ENCODE data around the gene GNB1L.

DNA sequence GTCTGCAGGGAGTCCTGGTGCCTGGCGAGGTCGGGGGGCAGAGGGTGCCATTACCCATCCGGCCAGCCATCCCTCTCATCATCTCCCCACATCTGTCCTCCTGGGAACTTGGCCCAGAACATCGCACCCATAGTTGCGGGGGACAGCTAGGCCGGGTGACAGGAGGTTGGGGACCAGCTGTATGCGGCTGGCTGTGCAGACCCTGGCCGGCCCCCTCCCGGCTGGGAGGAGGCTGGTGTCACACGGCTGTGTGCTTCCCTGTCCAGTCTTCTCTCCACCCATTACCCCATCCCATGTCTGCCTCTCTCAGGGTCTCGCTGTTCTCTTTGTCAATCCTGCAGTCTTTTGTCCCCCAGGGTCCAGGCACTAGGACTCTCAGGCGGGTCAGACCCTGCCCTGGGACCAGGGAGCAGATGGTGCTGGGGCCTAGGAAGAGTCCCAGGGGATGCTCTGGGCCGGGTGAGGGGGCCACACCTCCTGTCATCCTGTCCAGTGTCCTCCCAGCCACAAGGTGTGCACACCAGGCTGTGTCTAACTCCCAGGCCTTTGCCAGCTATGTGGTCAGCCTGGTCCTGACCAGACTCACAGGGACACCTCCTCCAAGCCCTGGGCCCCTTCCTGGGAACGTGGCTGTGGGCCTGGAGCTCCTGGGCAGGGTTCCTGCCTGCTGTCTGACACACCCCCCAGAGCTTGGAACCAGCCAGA lies 100.5 kb downstream of the GNB1L start:
- TF ChIP-seq ZBTB43 (CRISPR knock-in tag; IDR thresholded peaks at IDR 0.05) (no peak), ZNF699 (CRISPR knock-in tag; IDR thresholded peaks at IDR 0.05; ENCODE audit: insufficient replicate concordance) (no peak), FUS (optimal IDR thresholded peaks at IDR 0.05; ENCODE audit: low read depth, low read length) (no peak), ZNF175 (CRISPR knock-in tag; IDR thresholded peaks at IDR 0.05; ENCODE audit: low read depth) (no peak), FOXP1 (CRISPR knock-in tag; IDR thresholded peaks at IDR 0.05) (no peak), TCFL5 (CRISPR knock-in tag; conservative IDR thresholded peaks at IDR 0.05) (no peak), ATF1 (CRISPR knock-in tag; IDR thresholded peaks at IDR 0.05) (0 out of 2 replicates have a peak, but pooled peaks have one; percentile 36), ATF1 (tag; IDR thresholded peaks at IDR 0.05) (no peak), PRPF4 (IDR thresholded peaks at IDR 0.05; ENCODE audit: insufficient read depth, low read depth, low read length, poor library complexity, severe bottlenecking) (no peak), ZNF24 (IDR thresholded peaks at IDR 0.05) (no peak), NFXL1 (CRISPR knock-in tag; IDR thresholded peaks at IDR 0.05) (no peak), RCOR1 (IDR thresholded peaks at IDR 0.05; ENCODE audit: borderline replicate concordance in 1 of 2, low read depth in 2 of 2, low read length in 2 of 2) (no peak)
- TF ChIP-seq, protein P1, sequence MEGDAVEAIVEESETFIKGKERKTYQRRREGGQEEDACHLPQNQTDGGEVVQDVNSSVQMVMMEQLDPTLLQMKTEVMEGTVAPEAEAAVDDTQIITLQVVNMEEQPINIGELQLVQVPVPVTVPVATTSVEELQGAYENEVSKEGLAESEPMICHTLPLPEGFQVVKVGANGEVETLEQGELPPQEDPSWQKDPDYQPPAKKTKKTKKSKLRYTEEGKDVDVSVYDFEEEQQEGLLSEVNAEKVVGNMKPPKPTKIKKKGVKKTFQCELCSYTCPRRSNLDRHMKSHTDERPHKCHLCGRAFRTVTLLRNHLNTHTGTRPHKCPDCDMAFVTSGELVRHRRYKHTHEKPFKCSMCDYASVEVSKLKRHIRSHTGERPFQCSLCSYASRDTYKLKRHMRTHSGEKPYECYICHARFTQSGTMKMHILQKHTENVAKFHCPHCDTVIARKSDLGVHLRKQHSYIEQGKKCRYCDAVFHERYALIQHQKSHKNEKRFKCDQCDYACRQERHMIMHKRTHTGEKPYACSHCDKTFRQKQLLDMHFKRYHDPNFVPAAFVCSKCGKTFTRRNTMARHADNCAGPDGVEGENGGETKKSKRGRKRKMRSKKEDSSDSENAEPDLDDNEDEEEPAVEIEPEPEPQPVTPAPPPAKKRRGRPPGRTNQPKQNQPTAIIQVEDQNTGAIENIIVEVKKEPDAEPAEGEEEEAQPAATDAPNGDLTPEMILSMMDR (IDR thresholded peaks at IDR 0.05 in 2 of 3, conservative IDR thresholded peaks at IDR 0.05 in 1 of 3; ENCODE audit: insufficient read depth in 2 of 3, low read depth in 1 of 3, low read length in 3 of 3) = no peak
